Stomach (tissue), 9 donors: Measurements from ENCODE around the gene MYO5A. TPM values are rescaled to one million over a fixed set of nuclear protein-coding genes. Genes with fewer than 3 reads are reported as not detected.

Experiments used
- DNase-seq, 2 donors: peaks; one replicate each; pipeline versions ENCODE4 v3.0.0 to v3.0.0-alpha.2; 2013 to 2019
- H3K27ac ChIP-seq, 5 donors: fragments of 200-600 bp in 4 of 5; sonication (generic) in 4 of 5; one replicate each; pipeline ENCODE4 v1.5.1; 2013 to 2019; ENCODE audit warnings: mild to moderate bottlenecking in 1 of 5, moderate library complexity in 1 of 5
- H3K27me3 ChIP-seq, 3 donors: fragments of 200-600 bp; sonication (generic); one replicate each; pipeline ENCODE4 v1.5.1; 2017 to 2019; ENCODE audit warnings: mixed run types in 1 of 3
- H3K36me3 ChIP-seq, 4 donors: fragments of 200-600 bp; sonication (generic); 1 replicate in 3 of 4; 2 replicates in 1 of 4; pipeline ENCODE4 v1.5.1; 2016 to 2019
- H3K4me1 ChIP-seq, 4 donors: fragments of 200-600 bp; sonication (generic); one replicate each; pipeline ENCODE4 v1.5.1; 2016 to 2019
- H3K4me3 ChIP-seq, 4 donors: fragments of 200-600 bp; sonication (generic) in 3 of 4; one replicate each; pipeline ENCODE4 v1.5.1; 2016 to 2019; ENCODE audit warnings: mild to moderate bottlenecking in 1 of 4
- H3K9me3 ChIP-seq, 4 donors: fragments of 200-600 bp; sonication (generic); one replicate each; pipeline ENCODE4 v1.5.1; 2016 to 2019
- EP300 ChIP-seq: sonication (generic); formaldehyde crosslinking; IDR thresholded peaks from one replicate; pipeline ENCODE4 v1.6.1; 2017; ENCODE audit warnings: antibody characterized with exemption
- POLR2A ChIP-seq, 4 donors: fragments of 450-650 bp; IDR thresholded peaks; one replicate each; pipeline ENCODE4 v1.6.1; 2016; ENCODE audit warnings: antibody characterized with exemption in 4 of 4, control low read depth in 2 of 4, mild to moderate bottlenecking in 1 of 4, moderate library complexity in 1 of 4
- POLR2AphosphoS5 ChIP-seq, 3 donors: sonication (generic); formaldehyde crosslinking; IDR thresholded peaks; one replicate each; pipeline ENCODE4 v1.6.1; 2016; ENCODE audit warnings: antibody characterized with exemption in 3 of 3
- WGBS, 5 donors: extraction: QIAGEN DNeasy Blood & Tissue Kit in 3 of 5; methylation state at CpG; one replicate each; pipeline versions ENCODE4 v1.1.5 to v1.1.7; 2013 to 2018; 5-methylcytosine and 5-hydroxymethylcytosine counted together
- intact Hi-C: fragments of 100-400 bp; cut with DNase I; formaldehyde crosslinking; loops from one replicate; pipeline ENCODE4 v1.15.1; 2023; ENCODE audit warnings: low total_unique reads
- polyA plus RNA-seq, 3 donors: library from polyadenylated mRNA; stranded (reverse); fragments of 200-250 nt; gene quantifications; one replicate each; pipeline ENCODE4 v1.2.3, GENCODE V29; 2013
- total RNA-seq, 5 donors: library from RNA; depleted of rRNA; stranded (reverse); fragments of >200 nt; gene quantifications; one replicate each; pipeline versions ENCODE4 v1.1.0 to v1.2.3, GENCODE V29; 2014 to 2016
- TF ChIP-seq, protein P1 (sequence below), 7 experiments: fragments of 450-650 bp in 4 of 7; fragments of 200-600 bp in 3 of 7; sonication (generic) in 3 of 7; IDR thresholded peaks; one replicate each; pipeline ENCODE4 v1.5.1; 2016 to 2019; ENCODE audit warnings: antibody characterized with exemption in 7 of 7, control low read depth in 2 of 7, mild to moderate bottlenecking in 1 of 7
- donor health status: healthy with polysubstance abuse.
- donor health status: Bipolar disorder and iron deficiency.
- donor health status: healthy.

The MYO5A gene
- total and polyA plus RNA-seq, 8 donors, result 1.2 to 26.2 (median 12.0) TPM

GRCh38 chr15:52546031-52546751, 17.5 kb upstream of the MYO5A start:
- intact Hi-C loops, result no loop called here
- H3K36me3 ChIP-seq, result peaks cover 18 to 56% (median 54%) of the 10 kb centered on the region in 4 donors
- no peak overlapping the region for H3K27ac ChIP-seq

GRCh38 chr15:52540374-52541012, 11.8 kb upstream of the MYO5A start:
- no peak for TF ChIP-seq EP300
- no peak for TF ChIP-seq POLR2A (IDR thresholded peaks at IDR 0.05)
- TF ChIP-seq POLR2AphosphoS5 (IDR thresholded peaks at IDR 0.05), result no peak
- 74 to 85% (median 79%) methylated on average over 3 of the region's 3 CpGs for WGBS, 5 donors
- Histone ChIP-seq H3K4me3 (no peak overlapping the region), H3K9me3 (peaks cover 0 to 9% (median 4%) of the 10 kb centered on the region in 4 donors), H3K4me1 (no peaks in the 10 kb centered on the region), H3K27me3 (no peaks in the 10 kb centered on the region), H3K36me3 (peaks cover 0 to under 1% (median 0%) of the 10 kb centered on the region in 4 donors), H3K27ac (no peak overlapping the region)
- intact Hi-C loops, result no loop called here
- no peak for DNase-seq

More at GRCh38 chr15:52546031-52546751, 17.5 kb upstream of the MYO5A start:
- Histone ChIP-seq H3K27me3 (no peaks in the 10 kb centered on the region), H3K4me1 (no peaks in the 10 kb centered on the region), H3K9me3 (peaks cover 0 to 11% (median 3%) of the 10 kb centered on the region in 4 donors), H3K4me3 (no peak overlapping the region)
- no peak for DNase-seq
- WGBS, 5 donors, result 89 to 95% (median 91%) methylated on average over 4 to 5 of the region's 5 CpGs
- no peak for TF ChIP-seq POLR2AphosphoS5 (IDR thresholded peaks at IDR 0.05)
- no peak for TF ChIP-seq EP300
- no peak for TF ChIP-seq POLR2A (IDR thresholded peaks at IDR 0.05)
- TF ChIP-seq, protein P1, sequence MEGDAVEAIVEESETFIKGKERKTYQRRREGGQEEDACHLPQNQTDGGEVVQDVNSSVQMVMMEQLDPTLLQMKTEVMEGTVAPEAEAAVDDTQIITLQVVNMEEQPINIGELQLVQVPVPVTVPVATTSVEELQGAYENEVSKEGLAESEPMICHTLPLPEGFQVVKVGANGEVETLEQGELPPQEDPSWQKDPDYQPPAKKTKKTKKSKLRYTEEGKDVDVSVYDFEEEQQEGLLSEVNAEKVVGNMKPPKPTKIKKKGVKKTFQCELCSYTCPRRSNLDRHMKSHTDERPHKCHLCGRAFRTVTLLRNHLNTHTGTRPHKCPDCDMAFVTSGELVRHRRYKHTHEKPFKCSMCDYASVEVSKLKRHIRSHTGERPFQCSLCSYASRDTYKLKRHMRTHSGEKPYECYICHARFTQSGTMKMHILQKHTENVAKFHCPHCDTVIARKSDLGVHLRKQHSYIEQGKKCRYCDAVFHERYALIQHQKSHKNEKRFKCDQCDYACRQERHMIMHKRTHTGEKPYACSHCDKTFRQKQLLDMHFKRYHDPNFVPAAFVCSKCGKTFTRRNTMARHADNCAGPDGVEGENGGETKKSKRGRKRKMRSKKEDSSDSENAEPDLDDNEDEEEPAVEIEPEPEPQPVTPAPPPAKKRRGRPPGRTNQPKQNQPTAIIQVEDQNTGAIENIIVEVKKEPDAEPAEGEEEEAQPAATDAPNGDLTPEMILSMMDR (IDR thresholded peaks at IDR 0.05), result no peak

- H3K4me1 ChIP-seq, result no peaks in the 10 kb centered on the region
- TF ChIP-seq EP300, result no peak
- TF ChIP-seq, protein P1 (IDR thresholded peaks at IDR 0.05), result no peak
- H3K9me3 ChIP-seq, result peaks cover 0 to 6% (median 3%) of the 10 kb centered on the region in 4 donors
- H3K27me3 ChIP-seq, result no peaks in the 10 kb centered on the region
- intact Hi-C loops, result no loop called here
- H3K27ac ChIP-seq, result no peak overlapping the region
- H3K36me3 ChIP-seq, result no peaks in the 10 kb centered on the region
- WGBS, 5 donors, result 78 to 86% (median 83%) methylated on average over 8 of the region's 8 CpGs
- no peak overlapping the region for H3K4me3 ChIP-seq
- no peak for DNase-seq
Measured at GRCh38 chr15:52537459-52537858, 8.8 kb upstream of the MYO5A start.

DNA sequence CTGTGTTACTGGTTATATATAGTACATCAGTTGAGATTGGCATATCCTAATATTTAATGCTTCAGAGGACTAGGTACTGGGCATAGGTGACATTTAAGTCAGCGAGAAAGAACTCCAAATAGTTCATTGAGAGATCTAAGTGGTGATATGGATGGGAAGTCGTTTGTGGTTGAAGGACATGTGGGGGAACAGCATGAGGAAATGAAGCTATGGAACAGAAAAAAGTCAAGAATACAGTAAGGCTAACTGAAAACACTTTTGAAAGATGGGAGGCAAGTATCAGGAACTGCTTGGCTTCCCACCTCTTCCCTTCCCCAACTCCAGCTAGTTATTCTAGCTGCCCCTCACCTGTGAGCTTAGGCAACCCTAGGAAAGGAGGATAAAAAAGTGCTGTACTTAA, 3.7 kb upstream of the MYO5A start:
- Histone ChIP-seq H3K36me3 (no peaks in the 10 kb centered on the region), H3K27ac (no peak overlapping the region), H3K27me3 (peaks cover 0 to 13% (median 4%) of the 10 kb centered on the region in 3 donors), H3K9me3 (no peaks in the 10 kb centered on the region), H3K4me3 (no peak overlapping the region), H3K4me1 (peaks cover 10 to 23% (median 17%) of the 10 kb centered on the region in 4 donors)
- WGBS, 5 donors, result 50 to 64% (median 57%) methylated on average over 2 of the region's 2 CpGs
- TF ChIP-seq POLR2AphosphoS5 (IDR thresholded peaks at IDR 0.05), result no peak
- TF ChIP-seq, protein P1 (IDR thresholded peaks at IDR 0.05), result no peak
- TF ChIP-seq EP300, result no peak
- TF ChIP-seq POLR2A (IDR thresholded peaks at IDR 0.05), result no peak
- intact Hi-C loops, result no loop called here
- no peak for DNase-seq
